HG02678 (cell line): ENCODE data around the gene SPDYE17.
A peak's percentile ranks its signal among the peaks of the same experiment; 100 is the strongest.
"Not testable (repeated sequence)": the region's sequence is repeated elsewhere in the genome, so short reads cannot be mapped to it uniquely, and the experiment has no call there.

ENCODE experiments used
- ATAC-seq: cut with Tn5 transposase; IDR thresholded peaks from one replicate; pipeline ENCODE4 v1.9.1; 2021; ENCODE audit warnings: mild to moderate bottlenecking, moderate library complexity; ENCODE audit not compliant: unreplicated experiment

The SPDYE17 gene

DNA sequence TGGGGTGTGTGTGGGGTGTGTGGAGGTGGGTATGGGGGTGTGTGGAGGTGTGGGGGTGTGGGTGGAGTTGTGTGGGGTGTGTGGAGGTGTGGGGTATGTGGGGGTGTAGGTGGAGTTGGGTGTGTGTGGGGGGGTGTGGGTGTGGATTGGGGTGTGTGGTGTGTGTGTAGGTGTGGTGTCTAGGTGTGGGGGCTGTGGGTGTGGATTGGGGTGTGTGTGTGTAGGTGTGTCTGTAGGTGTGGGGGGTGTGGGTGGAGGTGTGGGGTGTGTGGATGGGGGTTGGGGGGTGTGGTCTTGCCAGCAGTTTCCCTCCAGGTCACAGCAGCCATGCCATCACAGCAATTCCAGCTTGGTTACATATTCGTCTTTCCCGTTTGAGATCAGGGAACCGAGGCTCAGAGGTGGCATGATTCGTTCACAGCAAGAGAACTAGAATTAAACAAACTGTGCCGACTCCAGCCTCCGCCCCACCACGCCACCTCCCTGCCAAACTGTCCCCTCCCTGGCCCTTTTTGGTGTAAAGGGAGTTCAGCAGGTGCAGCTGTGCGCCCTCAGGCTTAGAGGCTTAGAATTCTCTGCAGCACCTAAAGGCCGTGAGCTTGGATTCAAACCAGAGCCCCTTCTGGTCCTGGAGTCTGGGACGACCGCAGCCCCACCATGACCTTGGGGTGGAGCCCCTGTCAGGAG is 33.3 kb downstream of the SPDYE17 start:
- not testable (repeated sequence) for ATAC-seq

DNA sequence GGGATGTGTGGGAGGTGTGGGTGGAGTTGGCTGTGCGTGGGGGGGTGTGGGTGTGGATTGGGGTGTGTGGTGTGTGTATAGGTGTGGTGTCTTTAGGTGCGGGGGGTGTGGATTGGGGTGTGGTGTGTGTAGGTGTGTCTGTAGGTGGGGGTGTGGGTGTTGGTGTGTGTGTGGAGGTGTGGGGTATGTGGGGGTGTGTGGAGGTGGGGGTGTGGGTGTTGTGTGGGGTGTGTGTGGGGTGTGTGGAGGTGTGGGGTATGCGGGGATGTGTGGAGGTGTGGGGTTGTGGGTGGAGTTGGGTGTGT is 33.9 kb downstream of the SPDYE17 start:
- no peak for ATAC-seq

DNA sequence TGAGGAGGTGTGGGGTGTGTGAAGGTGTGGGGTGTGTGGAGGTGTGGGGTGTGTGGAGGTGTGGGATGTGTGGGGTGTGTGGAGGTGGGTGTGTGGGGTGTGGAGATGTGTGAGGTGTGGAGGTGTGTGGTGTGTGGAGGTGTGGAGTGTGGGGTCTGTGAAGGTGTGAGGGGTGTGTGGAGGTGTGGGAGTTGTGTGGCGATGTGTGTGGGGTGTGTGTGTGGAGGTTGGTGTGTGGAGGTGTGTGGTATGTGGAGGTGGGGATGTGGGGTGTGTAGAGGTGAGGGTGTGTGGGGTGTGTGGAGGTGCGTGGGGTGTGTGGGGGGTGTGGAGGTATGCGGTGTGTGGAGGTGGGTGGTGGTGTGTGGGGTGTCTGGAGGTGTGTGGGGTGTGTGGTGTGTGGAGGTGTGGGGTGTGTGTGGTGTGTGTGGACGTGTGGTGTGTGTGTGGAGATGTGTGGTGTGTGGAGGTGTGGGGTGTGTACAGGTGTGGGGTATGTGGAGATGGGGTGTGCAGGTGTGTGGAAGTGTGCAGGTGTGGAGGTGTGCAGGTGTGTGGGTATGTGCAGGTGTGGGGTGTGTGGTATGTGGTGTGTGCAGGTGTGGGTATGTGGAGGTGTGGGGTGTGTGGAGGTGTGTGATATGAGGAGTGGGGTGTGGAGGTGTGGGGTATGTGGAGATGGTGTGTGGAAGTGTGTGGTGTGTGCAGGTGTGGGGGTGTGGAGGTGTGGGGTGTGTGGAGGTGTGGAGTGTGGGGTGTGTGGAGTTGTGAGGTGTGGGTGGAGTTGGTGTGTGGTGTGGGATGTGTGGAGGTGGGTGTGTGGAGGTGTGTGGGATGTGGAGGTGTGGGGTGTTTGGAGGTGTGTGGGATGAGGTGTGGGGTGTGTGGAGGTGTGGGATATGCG is 34.5 kb downstream of the SPDYE17 start:
- no peak for ATAC-seq

GRCh38 chr7:76996932-76997331 is 35.2 kb downstream of the SPDYE17 start:
- not testable (repeated sequence) for ATAC-seq

GRCh38 chr7:76994286-76994685 is 37.9 kb downstream of the SPDYE17 start:
- not testable (repeated sequence) for ATAC-seq

DNA sequence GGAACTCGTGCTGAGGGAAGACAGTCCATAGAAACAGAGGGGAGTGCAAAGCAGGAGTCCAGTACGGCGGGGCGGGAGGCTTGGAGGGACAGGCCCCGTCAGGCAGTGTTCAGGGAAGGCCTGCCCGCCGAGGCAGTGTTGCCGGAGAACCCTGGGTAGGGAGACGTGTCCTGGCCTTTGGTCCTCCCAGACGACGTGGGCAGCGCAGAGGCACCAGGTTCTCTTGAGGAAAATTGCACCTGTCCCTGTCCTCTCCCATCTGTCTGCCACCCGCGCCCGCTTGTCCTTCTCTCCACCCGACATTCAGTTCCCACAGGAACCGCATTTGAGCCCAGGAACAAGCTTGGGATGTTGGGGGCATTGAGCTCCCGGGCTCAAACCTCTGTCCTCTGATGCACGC is 38.3 kb downstream of the SPDYE17 start:
- not testable (repeated sequence) for ATAC-seq

DNA sequence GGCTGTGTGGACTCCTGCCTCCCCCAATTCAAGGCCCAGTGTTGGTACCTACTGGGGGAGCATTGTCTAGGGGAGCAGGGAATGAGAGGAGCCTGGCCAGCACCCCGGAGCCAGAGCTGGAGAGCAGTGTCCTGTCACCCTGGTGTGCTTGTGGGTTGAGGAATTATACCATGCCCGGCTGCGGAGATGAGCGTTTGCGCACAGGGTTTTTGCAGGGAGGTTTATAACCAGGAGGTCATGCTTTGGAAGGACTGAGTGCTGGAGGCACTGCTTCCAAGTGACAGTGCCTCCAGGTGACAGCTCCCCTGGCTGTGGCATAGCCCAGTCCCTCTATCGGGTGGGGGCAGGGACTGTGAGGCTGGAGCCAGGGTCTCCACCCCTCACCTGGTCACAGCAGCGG is 39.3 kb downstream of the SPDYE17 start:
- ATAC-seq, result not testable (repeated sequence)

DNA sequence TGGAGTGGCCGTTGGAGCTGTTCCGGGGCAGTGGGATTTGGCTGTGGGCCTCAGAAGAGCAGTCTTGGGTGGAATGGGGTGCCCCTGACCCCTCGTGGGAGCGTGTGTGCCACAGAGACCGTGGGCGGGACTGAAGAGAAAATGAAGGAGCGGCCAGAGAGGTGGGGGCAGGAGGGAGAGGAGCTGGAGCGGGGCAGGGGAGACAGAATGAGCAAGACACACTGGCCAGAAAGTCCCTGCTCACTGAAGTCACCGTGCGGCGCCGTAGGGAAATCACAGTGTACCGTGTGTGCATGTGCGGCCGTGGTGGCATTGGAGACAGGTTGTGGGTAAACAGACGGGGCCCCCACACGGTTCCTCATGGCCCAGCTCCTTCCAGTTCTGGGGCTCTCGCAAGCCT is 40.0 kb downstream of the SPDYE17 start:
- ATAC-seq, result not testable (repeated sequence)

DNA sequence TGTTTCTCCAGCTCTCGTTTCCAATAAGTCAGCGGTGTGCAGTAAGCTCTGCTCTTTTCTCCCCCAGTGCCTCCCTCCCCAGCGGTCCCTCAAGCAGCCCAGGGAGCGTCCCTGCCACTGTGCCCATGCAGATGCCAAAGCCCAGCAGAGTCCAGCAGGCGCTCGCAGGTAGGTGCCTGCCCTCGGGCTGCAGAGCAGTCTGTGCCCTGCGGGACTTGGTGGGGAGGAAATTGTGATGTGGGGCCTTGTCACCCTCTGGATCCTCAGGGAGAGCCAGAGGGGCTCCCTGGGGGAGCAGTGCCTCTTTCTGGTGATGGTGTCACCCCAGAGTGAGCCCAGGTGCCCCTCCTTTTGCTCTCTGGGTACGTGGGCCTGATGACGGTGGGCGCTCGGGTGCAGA is 42.0 kb downstream of the SPDYE17 start:
- not testable (repeated sequence) for ATAC-seq

GRCh38 chr7:76985924-76986717 is 46.0 kb downstream of the SPDYE17 start:
- not testable (repeated sequence) for ATAC-seq

GRCh38 chr7:76984784-76985136 is 47.4 kb downstream of the SPDYE17 start:
- peak; percentile 95 for ATAC-seq

DNA sequence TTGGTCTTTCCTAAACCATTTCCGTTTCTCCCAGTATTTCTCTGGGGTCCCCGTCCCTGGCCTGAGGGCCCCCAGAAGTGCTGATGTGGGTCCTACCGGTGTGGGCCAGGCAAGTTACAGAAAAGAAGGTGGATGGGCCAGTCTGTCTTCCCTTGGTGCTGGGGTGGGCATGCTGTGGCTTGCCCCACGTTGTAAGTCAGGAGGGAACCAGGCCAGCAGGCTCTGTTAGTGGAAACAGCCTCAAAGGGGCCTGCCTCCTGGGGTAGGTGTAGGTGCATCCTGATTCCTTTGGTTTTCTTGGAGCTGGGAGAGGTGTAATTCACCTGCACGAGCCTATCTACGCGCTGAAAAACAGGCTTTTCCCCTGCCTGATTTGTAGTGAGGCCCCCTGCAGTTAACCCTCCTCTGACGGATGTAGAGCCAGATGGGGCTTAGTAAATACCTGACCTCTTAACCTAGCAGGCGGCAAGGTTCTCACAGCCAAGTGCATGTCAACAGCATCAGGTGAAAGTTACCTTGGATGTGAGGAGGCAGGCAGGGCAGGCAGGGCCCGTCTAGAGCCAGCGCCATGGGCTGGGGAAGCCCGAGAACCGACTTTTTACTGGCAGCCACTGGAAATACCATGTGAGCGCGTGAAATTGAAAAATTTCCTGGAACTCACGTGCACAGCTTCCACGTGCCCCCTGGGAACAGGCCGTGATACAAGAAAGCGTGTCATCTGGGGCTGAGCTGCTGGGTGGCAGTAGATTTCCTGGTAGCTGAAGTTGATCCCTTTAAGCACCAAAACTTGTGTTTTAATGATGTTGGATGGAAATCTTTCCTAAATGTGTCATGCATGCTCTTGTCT is 48.0 kb downstream of the SPDYE17 start:
- ATAC-seq, result peak; percentile 4

- ATAC-seq, result not testable (repeated sequence)
Observed at GRCh38 chr7:76983333-76983732, 48.8 kb downstream of the SPDYE17 start.

- not testable (repeated sequence) for ATAC-seq
Observed at GRCh38 chr7:76982501-76982900, 49.7 kb downstream of the SPDYE17 start.

DNA sequence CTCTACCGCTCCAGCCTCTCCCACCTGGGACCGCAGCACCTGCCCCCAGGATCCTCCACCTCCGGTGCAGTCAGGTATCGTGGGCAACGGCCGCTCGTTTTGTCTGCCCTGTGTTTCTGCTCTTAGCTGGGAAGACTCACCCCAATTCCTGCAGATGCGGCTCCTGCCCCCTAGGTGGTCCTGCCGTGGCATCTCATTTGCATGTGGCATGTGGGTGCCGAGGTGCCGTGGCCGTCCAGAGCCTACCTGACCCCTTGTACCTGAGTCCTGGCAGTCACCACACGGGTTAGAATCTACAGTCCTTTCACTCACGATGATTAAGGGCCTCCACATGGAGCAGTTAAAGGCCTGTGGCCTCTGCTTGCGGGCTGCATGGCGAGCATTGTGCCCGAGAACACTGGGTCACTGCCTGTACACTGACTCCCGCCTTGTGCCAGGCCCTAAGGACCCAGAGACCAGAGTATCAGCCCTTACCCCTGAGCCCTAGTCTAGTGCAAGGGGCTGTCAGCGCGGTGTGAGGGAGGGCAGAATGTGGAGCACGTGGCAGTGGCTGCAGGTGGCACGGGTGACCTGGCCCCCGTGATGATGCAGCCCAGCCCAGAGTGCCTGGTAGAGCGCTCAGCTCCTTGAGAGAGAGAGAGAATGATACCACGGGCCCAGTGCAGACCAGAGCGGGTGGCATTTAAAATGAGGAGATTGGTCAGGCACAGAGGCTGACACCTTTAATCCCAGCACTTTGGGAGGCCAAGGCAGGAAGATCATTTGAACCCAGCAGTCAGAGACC is 50.8 kb downstream of the SPDYE17 start:
- not testable (repeated sequence) for ATAC-seq

DNA sequence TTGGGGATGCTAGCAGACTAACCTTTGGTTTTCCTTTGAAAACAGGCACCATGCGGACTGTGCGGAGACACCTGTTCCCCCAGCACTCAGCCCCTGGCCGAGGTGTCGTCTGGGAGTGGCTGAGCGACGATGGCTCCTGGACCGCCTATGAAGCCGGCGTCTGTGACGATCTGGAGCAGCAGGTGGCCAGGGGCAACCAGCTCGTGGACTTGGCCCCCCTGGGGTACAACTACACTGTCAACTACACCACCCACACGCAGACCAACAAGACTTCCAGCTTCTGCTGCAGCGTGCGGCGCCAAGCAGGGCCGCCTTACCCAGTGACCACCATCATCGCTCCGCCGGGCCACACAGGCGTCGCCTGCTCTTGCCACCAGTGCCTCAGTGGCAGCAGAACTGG is 51.6 kb downstream of the SPDYE17 start:
- ATAC-seq, result not testable (repeated sequence)

GRCh38 chr7:76977761-76978367 is 54.3 kb downstream of the SPDYE17 start:
- ATAC-seq, result not testable (repeated sequence)

- ATAC-seq, result not testable (repeated sequence)
Observed at GRCh38 chr7:76974793-76975579, 57.2 kb downstream of the SPDYE17 start.
